ENCODE results near the gene CNGA3.

The CNGA3 gene

DNA sequence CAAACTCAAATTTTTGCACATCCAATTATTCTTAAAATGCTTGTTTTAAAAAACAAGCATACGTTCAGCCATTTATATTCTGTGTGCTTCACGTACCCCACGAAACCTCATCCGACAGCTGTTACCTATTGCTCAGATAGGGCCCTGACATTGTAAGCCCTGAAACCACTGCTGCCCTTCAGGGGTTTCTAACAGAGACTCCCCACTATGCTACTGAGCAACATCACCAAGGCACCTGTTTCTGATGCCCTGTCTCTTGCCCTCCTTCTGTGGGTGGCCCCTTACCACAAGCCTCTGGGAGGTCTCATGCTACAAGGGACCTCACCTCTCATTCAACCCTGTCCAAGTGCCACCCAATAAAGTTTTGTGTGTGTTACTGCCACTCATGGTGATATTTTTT lies 18.5 kb upstream of the CNGA3 start:
- in situ Hi-C loops (cut with MboI; ENCODE audit: low sequenced_read_pairs): no loop called here

DNA sequence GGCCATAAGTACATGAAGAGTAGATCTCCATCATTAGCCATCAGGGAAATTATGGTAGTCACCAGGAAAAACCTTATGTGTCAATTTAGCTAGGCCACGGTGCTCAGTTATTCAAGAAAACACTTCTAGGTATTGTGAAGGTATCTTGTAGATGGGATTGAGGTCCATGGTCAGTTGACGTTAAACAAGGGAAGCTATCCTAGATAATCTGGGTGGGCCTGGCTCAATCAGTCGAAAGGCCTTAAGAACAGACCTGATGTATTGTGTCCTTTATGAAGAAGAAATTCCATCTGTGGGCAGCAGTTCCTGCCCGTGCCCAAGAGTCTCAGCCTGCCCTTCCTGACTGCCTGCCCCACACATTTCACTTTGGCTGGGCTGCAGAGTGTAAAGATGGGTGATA lies 16.7 kb upstream of the CNGA3 start:
- in situ Hi-C loops (cut with MboI; ENCODE audit: low sequenced_read_pairs): no loop called here

DNA sequence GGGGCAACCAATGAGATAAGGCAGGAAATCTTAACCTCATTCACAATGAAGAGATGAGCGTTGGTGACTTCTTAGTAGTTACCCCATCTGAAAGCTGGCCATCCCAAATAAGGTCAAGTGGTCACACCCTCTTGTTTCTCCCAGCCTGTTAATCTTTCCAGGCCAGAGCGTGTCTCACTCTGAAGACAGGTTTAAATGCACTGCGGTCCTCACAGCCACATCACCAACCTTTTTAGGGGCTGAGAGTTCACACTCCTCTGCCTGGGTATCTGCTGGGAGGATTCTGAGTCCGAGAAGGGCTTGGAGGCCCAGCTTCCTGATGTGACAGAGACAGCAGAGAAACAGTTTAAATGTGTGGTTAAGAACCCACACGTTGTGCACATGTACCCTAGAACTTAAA lies 13.3 kb upstream of the CNGA3 start:
- in situ Hi-C loops (cut with MboI; ENCODE audit: low sequenced_read_pairs): no loop called here

DNA sequence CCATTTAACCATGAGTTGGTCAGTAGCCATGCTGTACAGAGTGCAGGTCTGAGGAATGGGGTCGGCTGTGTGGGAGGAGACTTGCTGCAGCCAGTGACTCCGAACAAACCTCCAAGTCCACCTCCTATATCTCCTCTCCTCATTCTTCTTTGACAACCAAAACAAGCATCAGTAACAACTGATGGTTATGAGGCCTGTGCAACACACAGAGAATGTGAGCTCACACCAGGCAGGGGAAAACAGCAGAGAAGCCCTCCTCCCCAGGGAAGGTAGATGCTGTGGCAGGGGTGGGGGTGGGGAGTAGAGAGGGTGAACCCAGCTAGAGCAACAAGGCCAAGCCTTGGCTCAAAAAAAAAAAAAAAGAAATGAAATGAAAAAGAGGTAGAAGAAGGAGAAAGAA lies 12.3 kb upstream of the CNGA3 start:
- in situ Hi-C loops (cut with MboI; ENCODE audit: low sequenced_read_pairs): no loop called here

DNA sequence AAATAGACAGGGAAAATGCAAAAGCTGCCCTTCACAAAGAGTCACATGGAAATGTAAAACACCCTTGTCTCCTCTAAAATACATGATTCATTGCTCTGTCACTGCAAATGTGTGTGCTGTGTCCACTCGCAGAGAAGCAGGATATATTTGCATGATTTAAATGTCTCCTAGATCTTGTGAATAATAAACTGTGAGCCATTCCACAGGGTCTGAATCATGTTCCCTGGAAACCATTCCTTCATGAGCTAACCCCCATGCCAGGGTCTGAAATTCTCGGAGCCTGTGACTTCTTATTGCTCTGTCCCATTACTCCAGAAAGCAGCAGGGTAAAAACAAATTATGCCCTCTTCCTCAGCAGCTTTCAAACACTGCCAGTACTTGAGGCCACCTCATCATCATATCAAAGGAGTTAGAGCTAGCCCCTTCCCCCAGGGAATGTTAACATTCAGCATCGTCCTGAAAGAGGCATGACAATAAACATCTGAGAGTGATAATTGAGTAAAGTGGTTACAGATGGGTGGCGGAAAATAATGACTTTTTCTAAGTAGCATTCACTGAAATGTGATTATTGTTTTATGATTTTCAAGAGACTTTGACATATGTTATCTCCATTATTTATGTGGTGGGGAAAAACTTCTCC lies 11.7 kb upstream of the CNGA3 start:
- in situ Hi-C loops (cut with MboI; ENCODE audit: low sequenced_read_pairs): no loop called here

DNA sequence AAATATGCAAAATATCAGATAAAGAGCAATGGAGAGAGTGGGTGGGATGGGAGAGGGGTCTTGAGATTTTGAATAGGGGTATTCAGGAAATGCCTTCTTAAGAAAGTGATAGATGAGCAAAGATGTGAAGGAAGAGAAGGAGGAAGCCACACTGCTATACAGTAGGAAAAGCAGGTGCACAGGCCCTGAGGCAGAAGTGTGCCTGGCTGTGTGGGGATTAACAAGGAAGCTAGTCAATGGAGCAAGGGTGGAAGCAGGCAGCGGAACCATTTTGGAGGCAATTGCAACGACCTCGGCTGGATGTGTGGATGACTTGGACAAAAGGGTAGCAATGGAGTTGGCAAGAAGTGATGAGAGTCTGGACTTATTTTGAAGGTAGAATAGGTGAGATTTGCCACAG lies 11.0 kb upstream of the CNGA3 start:
- in situ Hi-C loops (cut with MboI; ENCODE audit: low sequenced_read_pairs): no loop called here

DNA sequence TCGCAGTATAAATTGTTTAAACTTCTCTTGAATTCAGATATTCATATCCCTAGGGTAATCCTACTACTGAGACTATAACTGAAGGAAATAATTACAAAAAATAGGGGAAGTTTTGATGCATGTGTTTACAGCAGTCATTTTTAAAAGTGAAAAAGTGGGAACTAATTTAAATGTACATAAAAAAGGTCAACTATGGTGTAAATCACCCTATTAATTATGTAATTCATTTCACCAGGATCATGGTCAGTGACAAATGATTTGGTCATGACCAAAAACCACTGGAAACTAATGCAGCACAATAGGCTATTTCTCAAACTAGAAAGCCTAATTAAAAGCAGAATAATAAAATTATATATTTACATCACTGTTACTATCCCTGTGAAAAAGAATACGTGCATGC lies 5.0 kb upstream of the CNGA3 start:
- in situ Hi-C loops (cut with MboI; ENCODE audit: low sequenced_read_pairs): no loop called here

DNA sequence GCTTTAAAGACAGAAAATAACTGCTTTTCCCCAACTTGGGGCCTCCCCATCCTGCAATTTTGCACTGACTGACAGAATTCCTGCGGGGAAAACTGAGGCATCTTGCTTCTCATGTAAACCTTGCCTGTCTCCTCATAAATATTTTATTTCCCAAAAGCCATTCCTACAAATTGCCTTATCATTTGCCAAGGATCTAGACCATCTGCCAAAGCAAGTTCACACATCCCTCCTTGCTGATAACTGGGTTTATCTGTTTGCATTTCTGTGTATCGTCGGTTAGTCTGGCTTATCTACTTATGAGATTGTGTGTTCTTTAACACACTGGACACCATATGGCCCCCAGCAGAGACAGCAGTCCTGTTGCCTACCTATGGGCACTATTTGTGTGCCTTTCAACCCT lies 3.0 kb upstream of the CNGA3 start:
- in situ Hi-C loops (cut with MboI; ENCODE audit: low sequenced_read_pairs): no loop called here

DNA sequence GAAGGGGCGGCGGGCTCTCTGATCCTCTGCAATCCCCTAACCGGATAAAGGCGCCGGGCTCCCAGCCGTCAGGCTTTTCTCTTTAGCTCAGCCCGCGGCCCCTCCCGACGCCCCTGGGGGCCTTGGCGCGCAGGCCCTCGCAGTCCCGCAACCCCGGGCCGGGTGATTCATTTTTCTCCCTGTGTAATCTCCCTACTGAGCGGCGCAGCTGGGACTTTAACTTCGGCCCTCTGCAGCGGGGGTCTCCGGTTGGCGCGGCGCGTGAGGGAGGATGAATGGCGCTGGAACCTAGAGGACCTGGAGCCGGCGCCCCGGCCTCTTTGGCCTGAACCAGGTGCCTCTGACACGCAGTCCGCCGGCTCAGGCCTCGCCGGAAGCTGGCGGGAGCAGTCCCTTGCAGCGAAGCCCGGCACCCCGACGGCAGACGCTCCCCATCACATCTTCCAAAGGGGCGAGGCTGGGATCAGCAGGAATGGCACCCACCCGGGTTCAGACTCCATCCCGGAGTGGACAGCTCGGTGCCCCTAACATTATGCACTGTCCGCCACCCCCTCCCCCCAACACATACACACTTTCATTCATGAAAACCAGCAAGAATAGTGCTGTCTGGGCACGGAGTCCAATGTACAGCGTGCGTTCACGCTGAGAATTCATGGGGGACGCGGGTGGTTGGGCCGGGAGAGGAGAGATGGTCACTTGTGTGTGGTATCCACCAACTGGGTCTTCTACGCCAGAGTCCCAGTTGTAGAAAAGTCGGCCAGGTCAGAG lies 1.2 kb downstream of the CNGA3 start:
- in situ Hi-C loops (cut with MboI; ENCODE audit: low sequenced_read_pairs): no loop called here

DNA sequence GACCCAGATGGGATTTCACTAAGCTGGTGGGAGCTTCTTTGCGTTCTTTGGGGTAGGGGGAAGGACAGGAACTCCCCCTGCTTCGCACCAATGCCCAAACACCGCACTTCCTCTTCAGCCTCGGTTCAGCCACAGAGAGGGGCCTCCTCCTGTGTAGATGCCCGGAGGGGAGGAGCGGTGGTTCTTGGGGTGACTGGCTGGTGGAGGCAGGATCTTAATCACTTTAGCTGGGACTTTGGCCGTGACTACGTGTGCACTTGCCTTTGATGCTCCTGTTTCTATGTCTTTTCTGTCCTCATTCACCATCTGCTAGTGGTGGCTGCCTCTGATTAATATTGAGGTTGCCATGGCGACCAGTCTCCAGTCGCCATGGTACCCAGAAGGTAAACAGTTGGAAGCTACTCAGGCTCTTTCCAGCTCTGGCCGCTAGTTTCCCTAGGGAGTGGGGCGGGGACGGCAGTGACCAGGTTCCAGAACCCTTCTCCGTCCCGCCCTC lies 1.9 kb downstream of the CNGA3 start:
- in situ Hi-C loops (cut with MboI; ENCODE audit: low sequenced_read_pairs): no loop called here

DNA sequence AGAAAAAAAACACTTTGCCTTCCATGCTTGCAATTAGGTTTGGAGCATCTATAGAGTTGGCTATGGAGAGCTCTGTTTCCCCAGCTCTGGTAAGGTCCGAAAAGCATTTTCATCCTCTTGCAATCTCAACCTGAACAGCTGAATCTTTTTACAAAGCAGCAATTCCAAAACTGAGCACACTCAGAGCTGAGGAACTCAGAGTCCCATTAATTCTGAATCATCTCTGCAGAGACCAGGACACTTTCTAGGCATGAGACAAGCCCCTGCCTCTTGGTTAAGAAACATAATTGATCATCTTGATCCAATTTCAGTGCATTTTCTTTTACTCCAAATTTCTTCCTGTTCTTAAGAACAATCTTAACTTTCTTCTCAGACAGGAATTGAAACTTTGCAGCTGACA lies 4.2 kb downstream of the CNGA3 start:
- in situ Hi-C loops (cut with MboI; ENCODE audit: low sequenced_read_pairs): no loop called here

DNA sequence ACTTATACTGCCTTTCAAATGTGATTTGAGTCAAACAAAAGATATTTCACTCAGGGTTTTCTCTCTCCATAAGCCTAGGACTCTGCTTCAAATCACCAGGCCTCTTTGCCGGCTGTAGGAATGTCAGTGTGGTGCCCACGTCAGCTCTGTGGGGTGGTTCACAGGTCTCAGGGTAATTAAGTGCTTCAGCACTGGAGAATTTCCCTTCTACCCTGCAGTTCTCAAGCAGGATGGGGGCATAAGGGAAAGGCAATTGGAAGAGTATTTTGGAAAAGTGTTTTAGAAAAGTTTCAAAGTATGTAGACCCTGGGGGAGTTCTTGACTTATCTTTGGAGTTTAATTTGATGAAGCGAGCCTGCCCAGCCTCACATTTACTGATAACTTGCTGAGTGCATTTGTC lies 9.6 kb downstream of the CNGA3 start:
- in situ Hi-C loops (cut with MboI; ENCODE audit: low sequenced_read_pairs): no loop called here

DNA sequence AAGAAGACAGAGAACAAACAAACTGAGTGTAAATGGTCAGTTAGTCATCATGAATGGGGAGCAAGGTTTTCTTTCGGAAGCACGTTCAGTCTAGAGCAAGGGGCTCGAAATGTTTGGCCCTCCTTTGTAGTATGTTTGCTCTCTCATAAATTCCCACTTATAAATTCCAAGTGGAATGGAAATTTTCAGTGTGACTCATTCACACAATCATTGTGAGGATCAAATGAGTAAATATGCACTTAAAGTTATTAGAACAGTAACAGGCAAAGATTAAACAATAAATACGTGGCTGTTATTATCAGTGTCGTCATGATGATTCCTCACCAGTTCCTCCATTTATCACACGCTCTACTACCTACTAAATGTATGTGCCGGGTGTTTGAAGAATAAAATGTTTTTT lies 10.5 kb downstream of the CNGA3 start:
- in situ Hi-C loops (cut with MboI; ENCODE audit: low sequenced_read_pairs): no loop called here

DNA sequence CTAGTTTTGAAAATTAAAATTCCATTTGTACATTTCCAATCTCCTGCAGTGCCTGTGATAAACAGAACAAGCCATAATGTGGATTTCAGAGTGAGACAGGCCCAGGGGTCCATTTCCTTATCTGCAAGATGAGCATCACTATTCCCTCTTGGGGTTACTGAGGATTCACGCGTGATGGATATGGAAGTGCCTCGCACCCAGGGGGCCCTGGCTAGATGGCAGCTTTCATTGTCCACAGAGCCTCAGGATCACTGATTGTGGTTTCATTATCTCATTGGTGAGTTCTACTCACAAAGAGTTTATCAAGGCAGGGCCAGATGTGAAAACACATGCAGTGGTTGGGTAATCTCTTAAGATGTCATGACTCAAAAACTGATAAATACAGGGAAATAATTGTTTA lies 11.6 kb downstream of the CNGA3 start:
- in situ Hi-C loops (cut with MboI; ENCODE audit: low sequenced_read_pairs): no loop called here

DNA sequence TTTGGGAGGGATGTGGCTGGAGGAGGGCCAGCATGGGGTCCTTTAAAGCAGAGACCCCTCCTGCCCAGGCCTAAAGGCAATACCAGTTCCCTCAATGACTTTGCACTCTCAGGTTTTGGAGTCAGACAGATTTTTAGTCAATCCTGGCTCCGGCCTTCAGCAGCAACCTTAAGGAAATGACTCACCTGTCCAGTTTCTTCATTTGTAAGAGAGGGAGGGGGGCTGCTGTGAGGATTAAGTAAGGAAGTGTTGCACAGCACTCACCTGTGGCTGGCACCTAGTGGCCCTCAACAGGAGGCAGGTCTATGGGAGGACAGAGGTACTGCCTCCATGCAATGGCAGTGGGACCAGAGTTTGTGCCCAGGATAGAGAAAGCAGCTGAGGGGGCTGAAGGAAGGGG lies 13.7 kb downstream of the CNGA3 start:
- in situ Hi-C loops (cut with MboI; ENCODE audit: low sequenced_read_pairs): no loop called here

DNA sequence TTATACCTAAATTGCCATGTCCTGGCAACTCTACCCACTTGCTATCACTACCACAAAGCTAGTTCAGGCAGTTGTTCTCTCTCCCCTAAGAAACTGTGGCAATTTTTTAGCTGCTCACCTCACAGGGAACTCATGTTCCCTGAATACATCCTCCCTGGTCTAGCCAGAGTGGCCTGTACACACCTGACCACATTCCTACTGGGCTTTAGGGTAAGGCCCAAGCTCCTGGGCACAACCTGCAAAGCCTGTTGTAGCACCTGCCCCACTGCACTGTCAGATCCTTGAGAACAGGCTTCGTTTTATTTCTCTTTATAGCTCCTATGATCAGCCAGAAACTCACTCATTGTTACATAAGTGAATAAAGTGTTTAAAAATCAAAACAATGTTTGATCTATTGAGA lies 21.5 kb downstream of the CNGA3 start:
- in situ Hi-C loops (cut with MboI; ENCODE audit: low sequenced_read_pairs): no loop called here

DNA sequence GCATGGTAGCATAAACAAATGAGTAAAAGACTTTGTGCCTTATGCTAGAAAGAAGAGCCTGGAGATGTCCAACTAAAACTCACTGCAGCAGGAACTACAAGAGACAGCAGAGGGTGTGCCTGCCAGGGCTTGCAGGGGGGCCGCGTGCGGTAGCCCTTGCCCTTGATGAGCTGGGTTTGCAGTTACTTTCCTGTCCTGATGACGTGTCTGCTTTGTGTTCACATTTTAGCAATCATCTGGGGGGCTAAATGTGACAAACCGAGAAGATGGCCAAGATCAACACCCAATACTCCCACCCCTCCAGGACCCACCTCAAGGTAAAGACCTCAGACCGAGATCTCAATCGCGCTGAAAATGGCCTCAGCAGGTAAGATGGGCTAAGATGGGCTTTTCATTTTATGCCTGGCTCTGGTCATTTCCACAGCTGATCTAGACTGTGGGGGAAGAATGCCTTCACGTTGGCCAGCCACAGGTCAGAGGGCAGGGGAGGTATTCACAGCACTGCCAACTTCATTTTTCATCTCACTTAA lies 23.5 kb downstream of the CNGA3 start:
- in situ Hi-C loops (cut with MboI; ENCODE audit: low sequenced_read_pairs): no loop called here

DNA sequence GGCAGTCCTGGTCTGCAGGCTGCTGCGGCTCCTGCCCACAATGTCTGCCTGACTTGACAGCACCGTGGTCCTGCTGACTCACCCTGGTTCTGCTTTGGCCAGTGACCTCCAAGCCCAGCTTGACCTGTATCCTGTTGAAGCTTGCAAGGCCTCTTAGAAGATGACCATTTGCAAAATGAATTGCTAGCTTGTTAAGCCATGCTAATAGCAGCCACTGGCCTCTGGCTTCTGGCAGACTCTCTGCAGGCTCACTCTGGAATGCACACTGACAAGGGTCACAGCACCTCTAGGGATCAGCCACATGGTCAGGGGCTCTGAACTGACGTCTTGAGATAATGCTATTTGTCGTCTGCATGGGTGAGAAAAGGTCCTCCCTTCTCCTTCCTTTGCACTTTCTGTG lies 25.9 kb downstream of the CNGA3 start:
- in situ Hi-C loops (cut with MboI; ENCODE audit: low sequenced_read_pairs): no loop called here

DNA sequence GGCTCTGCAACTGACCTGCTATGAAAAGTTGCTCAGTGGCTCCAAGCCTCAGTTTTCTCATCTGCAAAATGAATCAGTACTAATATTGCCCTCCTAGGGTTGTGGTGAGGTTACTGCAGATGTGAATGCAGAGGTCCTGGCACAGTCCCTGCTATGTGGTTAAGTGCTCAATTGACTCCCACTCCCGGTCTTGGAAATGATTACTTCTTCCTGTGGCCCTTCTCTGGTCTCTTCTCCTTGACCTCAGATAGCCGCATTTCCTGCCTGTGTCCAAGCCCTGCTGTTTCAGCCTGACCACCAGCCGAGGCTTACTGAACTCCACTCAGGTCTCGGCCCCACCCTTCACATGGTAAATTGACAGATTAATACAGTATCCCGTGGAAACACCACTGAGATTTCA lies 26.3 kb downstream of the CNGA3 start:
- in situ Hi-C loops (cut with MboI; ENCODE audit: low sequenced_read_pairs): no loop called here

DNA sequence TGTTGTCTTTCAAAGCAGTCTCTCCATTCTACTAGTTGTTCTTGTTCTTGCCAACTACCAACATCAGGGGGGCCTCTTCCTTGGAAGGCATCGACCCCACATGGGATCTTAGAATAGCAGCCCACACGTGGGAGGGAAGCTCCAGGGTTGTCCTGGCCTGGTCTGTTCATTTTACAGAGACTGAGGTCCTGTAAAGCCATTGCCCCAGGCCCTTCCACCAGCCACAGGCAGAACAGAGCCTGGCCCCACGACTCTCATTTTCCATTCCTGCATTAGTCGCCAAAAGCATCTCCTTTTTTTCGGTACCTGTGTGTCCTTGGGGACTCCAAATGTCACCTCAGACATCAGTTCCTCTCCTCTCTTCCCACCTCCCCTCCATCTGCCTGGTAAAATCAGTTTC lies 28.0 kb downstream of the CNGA3 start:
- in situ Hi-C loops (cut with MboI; ENCODE audit: low sequenced_read_pairs): no loop called here

DNA sequence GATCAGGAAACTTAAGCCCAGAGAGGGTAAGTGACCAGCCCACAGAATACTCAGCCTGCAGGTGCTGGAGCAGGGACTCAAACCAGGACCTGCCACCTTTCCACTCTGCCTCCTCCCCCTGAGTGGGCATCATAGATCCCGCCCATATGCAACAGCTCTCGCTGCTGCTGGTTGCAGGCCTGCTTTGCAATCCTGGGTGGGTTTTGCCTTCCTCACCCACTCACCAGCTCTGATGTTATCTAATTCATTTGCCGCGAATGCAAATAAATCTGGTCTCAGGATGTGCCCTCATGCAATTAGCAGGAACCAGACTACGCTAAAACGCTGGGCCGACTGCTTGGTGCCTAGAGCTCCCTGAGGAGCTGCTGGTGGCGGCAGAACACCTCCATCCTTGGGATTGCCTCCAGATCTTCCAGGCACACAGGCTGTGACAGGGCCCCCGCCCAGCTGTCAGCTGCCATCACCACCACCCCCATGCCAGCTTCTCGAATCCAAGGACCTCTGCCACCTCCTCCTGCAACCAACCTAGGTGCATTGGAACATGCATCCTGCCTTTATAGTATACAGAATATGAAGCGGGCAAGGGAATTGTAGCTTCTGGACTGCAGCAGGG lies 28.8 kb downstream of the CNGA3 start:
- in situ Hi-C loops (cut with MboI; ENCODE audit: low sequenced_read_pairs): loop anchor here (25.0 kb wide), 1 partner anchor 663 kb away; the partner anchor contains the start of gene ZAP70

All from HL-60/S4 treated with phorbol 12-myristate 13-acetate at 8.2 ng/mL for 4 days and 3 days (cell line).